Measurements from ENCODE around the gene STK4.

GRCh38 chr20:44963325-44964215, 2.7 kb upstream of the STK4 start:
- TF ChIP-seq, protein P1, sequence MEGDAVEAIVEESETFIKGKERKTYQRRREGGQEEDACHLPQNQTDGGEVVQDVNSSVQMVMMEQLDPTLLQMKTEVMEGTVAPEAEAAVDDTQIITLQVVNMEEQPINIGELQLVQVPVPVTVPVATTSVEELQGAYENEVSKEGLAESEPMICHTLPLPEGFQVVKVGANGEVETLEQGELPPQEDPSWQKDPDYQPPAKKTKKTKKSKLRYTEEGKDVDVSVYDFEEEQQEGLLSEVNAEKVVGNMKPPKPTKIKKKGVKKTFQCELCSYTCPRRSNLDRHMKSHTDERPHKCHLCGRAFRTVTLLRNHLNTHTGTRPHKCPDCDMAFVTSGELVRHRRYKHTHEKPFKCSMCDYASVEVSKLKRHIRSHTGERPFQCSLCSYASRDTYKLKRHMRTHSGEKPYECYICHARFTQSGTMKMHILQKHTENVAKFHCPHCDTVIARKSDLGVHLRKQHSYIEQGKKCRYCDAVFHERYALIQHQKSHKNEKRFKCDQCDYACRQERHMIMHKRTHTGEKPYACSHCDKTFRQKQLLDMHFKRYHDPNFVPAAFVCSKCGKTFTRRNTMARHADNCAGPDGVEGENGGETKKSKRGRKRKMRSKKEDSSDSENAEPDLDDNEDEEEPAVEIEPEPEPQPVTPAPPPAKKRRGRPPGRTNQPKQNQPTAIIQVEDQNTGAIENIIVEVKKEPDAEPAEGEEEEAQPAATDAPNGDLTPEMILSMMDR (IDR thresholded peaks at IDR 0.05) = no peak
- TF ChIP-seq POLR2A (IDR thresholded peaks at IDR 0.05) = no peak
